Measurements from ENCODE around the gene FKTN. TPM values are rescaled to one million over a fixed set of nuclear protein-coding genes. Genes with fewer than 3 reads are reported as not detected.

The FKTN gene
- total and polyA plus RNA-seq, 5 donors from 2014 or later, result 1.2 to 10.0 (median 2.0) TPM

DNA sequence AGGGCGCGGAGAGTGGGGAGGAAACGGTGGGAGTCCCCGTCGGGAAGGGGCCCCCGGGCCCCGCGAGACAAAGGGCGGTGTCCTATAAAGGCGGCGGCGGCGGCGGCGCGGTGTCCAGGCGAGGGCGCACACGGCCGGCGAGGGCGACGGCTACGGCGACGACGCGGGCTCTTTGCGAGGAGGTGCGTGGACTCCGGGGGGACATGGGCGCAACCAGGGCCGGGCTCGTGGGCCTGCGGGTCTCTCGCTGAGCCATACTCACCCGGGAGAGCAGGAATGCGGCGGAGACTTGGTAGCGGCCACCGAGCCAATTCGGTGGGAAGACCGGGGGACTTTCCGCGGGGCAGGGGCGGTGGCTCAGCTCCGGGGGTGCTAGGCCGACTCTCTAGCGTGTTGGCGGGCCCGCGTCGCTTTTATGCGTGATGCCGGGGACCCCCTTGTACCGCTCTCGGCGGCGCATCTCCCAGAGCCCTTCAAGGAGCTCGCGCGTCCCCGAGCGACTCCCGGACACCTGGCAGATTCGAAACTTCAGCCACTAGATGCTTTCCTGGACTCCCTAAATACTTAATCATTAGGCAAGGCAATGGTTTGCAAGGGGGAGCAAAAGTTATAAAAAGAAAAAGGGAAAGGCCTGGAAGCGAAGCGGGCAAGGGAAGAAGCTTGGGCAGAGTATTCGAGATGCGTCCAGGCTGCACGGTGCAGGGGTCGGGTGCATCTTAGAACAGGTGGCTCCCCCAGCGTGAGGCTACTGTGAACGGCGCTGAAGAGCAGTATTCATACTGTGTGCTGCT lies 98.4 kb downstream of the FKTN start:
- Mint-ChIP-seq H3K27ac (no peak overlapping the region), H3K4me3 (peak overlapping the region in 2 of 4 donors; percentile 65 to 70), H3K4me1 (peaks cover 0 to 12% (median 2%) of the 10 kb centered on the region in 4 donors), H3K36me3 (no peaks in the 10 kb centered on the region), H3K27me3 (peaks cover 41% of the 10 kb centered on the region), H3K9me3 (no peaks in the 10 kb centered on the region)
- H3K27ac ChIP-seq (ENCODE audit: insufficient read depth, low read length, poor library complexity, severe bottlenecking), result no peak overlapping the region
- peaks cover 9% of the 10 kb centered on the region for H3K4me1 ChIP-seq (ENCODE audit: control insufficient read depth, insufficient read depth, low read length, poor library complexity, severe bottlenecking)
- peak overlapping the region; percentile 19 for H3K4me3 ChIP-seq (ENCODE audit: low read depth, low read length)
- peaks cover 24% of the 10 kb centered on the region for H3K27me3 ChIP-seq (ENCODE audit: control insufficient read depth, insufficient read depth, low read length)
- H3K9me3 ChIP-seq (ENCODE audit: control insufficient read depth in 2 of 2, low read length in 2 of 2), result no peaks in the 10 kb centered on the region
- peak in 1 of 3 donors; percentile 2 for DNase-seq
- peak in 1 of 2 donors; percentile 48 for ATAC-seq (ENCODE audit: low read depth in 2 of 2)
- no peaks in the 10 kb centered on the region for H3K36me3 ChIP-seq (ENCODE audit: control insufficient read depth, insufficient read depth, low read length)

DNA sequence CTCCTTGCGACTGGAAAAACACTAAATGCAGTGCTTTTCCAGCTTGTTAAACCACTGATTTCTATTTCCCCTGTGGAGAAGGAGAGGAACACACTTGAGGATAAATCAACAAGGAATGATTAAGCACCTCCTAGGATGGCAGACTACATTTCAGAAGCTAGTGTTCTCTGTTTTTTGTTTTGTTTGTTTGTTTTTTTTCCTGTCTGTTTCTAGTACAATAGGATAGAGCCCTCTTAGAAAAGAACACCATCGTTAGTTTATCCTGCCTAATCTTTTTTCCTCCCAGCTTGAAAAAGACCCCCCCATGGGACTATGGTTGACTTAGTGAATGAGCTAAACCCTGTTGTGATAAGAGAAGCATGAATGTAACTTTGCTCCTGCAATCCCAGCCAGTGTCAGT lies 100.4 kb downstream of the FKTN start:
- Histone ChIP-seq H3K36me3 (ENCODE audit: control insufficient read depth, insufficient read depth, low read length) (no peaks in the 10 kb centered on the region), H3K27ac (ENCODE audit: insufficient read depth, low read length, poor library complexity, severe bottlenecking) (no peak overlapping the region), H3K4me3 (ENCODE audit: low read depth, low read length) (no peak overlapping the region), H3K9me3 (ENCODE audit: control insufficient read depth in 2 of 2, low read length in 2 of 2) (no peaks in the 10 kb centered on the region), H3K27me3 (ENCODE audit: control insufficient read depth, insufficient read depth, low read length) (peaks cover 24% of the 10 kb centered on the region), H3K4me1 (ENCODE audit: control insufficient read depth, insufficient read depth, low read length, poor library complexity, severe bottlenecking) (peaks cover 9% of the 10 kb centered on the region)
- Mint-ChIP-seq H3K4me3 (no peak overlapping the region), H3K27me3 (peaks cover 38% of the 10 kb centered on the region), H3K27ac (no peak overlapping the region), H3K9me3 (no peaks in the 10 kb centered on the region), H3K36me3 (no peaks in the 10 kb centered on the region), H3K4me1 (peaks cover 0 to 12% (median 2%) of the 10 kb centered on the region in 4 donors)
- no peak for ATAC-seq (ENCODE audit: low read depth in 2 of 2)
- DNase-seq, result no peak

DNA sequence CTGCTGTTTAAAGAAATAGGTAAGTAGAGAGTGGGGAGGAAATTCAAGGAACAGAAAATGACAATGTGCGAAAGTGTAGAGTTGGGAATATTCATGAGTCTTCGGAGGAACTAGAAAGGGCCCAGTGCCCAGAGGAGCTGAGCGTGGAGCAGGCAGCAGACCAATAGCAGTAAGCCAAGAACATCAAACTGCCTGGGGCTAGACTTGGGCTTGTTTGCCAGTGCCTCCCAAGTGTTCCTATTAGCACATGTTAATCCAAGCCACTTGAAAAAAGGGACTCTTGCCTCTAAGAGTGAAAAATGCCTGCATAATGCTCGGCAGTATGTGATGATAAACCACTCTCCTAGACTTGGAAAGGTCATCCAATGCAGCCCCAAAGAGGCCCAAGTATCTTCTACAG lies 103.1 kb downstream of the FKTN start:
- no peak for ATAC-seq (ENCODE audit: low read depth in 2 of 2)
- Histone ChIP-seq H3K4me1 (ENCODE audit: control insufficient read depth, insufficient read depth, low read length, poor library complexity, severe bottlenecking) (peaks cover 7% of the 10 kb centered on the region), H3K27me3 (ENCODE audit: control insufficient read depth, insufficient read depth, low read length) (peaks cover 17% of the 10 kb centered on the region), H3K27ac (ENCODE audit: insufficient read depth, low read length, poor library complexity, severe bottlenecking) (no peak overlapping the region), H3K9me3 (ENCODE audit: control insufficient read depth in 2 of 2, low read length in 2 of 2) (no peaks in the 10 kb centered on the region), H3K36me3 (ENCODE audit: control insufficient read depth, insufficient read depth, low read length) (no peaks in the 10 kb centered on the region), H3K4me3 (ENCODE audit: low read depth, low read length) (no peak overlapping the region)
- no peak overlapping the region for H3K27ac Mint-ChIP-seq
- H3K27me3 Mint-ChIP-seq, result peaks cover 23% of the 10 kb centered on the region
- DNase-seq, result no peak
- H3K4me1 Mint-ChIP-seq, result peaks cover 0 to 8% (median 2%) of the 10 kb centered on the region in 4 donors
- H3K36me3 Mint-ChIP-seq, result no peaks in the 10 kb centered on the region
- no peaks in the 10 kb centered on the region for H3K9me3 Mint-ChIP-seq
- H3K4me3 Mint-ChIP-seq, result no peak overlapping the region

DNA sequence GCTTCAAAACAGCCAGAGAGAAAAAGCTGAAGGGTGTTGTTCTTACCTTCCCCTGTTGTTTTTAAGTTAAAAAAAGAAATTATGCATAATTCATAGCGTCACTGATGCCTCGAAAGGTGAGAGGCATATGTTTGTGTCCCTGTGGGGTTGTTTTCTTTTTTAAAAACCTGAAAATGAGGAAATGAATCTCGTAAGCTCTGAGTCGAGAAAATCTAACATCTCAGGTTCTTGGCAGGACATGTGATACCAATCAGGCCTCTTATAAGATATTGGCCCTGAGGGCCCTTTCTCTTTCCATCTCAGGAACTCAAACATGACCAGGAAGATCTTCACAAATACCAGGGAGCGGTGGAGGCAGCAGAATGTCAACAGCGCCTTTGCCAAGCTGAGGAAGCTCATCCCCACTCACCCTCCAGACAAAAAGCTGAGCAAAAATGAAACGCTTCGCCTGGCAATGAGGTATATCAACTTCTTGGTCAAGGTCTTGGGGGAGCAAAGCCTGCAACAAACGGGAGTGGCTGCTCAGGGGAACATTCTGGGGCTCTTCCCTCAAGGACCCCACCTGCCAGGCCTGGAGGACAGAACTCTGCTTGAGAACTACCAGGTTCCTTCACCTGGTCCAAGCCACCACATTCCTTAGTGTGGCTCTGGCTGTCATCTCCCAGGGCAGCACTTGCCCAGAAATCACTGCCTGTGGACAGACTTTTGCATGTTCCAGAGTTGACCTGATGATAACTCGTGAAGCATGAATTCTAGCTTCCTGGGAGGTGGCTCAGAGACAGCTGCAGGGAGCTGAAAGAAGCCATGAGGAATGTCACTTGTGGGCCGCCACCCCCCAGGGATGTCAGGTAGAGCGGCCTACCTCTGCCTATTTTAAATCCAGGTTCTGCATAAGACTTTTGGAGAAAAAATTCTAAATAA lies 104.5 kb downstream of the FKTN start, which contains the start of gene TAL2:
TAL2 (plus strand) TSS at position 274 of the 921 bp plus-strand sequence; CDS start at position 314, 40 bp downstream.
- no peak for DNase-seq
- H3K9me3 Mint-ChIP-seq, result no peaks in the 10 kb centered on the region
- no peak within 1 kb of the TSS for H3K27ac Mint-ChIP-seq
- H3K9me3 ChIP-seq (ENCODE audit: control insufficient read depth in 2 of 2, low read length in 2 of 2), result no peaks in the 10 kb centered on the region
- no peak within 1 kb of the TSS for H3K4me3 Mint-ChIP-seq
- no peaks in the 10 kb centered on the region for H3K36me3 ChIP-seq (ENCODE audit: control insufficient read depth, insufficient read depth, low read length)
- H3K27me3 ChIP-seq (ENCODE audit: control insufficient read depth, insufficient read depth, low read length), result peaks cover 9% of the 10 kb centered on the region
- no peaks in the 10 kb centered on the region for H3K4me1 Mint-ChIP-seq
- H3K4me3 ChIP-seq (ENCODE audit: low read depth, low read length), result no peak within 1 kb of the TSS
- H3K36me3 Mint-ChIP-seq, result no peaks in the 10 kb centered on the region
- H3K27ac ChIP-seq (ENCODE audit: insufficient read depth, low read length, poor library complexity, severe bottlenecking), result no peak within 1 kb of the TSS
- ATAC-seq (ENCODE audit: low read depth in 2 of 2), result no peak
- H3K27me3 Mint-ChIP-seq, result peaks cover 12% of the 10 kb centered on the region
- H3K4me1 ChIP-seq (ENCODE audit: control insufficient read depth, insufficient read depth, low read length, poor library complexity, severe bottlenecking), result no peaks in the 10 kb centered on the region

DNA sequence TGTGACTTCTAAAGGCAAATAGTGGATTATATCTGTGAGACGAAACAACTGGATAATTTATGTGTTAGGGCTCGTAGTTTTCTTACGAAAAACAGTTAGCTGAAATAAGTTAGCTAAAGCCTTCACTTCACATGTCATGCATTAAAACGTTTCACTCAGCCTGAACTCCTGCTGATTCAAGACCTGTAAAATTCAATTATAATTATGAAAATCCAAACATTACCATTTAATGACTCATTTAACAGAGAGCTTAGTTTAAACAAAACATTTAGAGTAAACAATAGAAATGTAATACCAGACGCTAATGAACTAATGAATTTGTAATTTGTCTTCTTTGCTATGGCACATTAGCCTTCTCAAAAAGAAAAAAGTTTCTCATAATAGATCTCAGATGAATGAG lies 106.0 kb downstream of the FKTN start:
- no peak overlapping the region for H3K4me3 Mint-ChIP-seq
- peaks cover 12% of the 10 kb centered on the region for H3K27me3 Mint-ChIP-seq
- no peaks in the 10 kb centered on the region for H3K9me3 ChIP-seq (ENCODE audit: control insufficient read depth in 2 of 2, low read length in 2 of 2)
- no peaks in the 10 kb centered on the region for H3K4me1 Mint-ChIP-seq
- H3K4me1 ChIP-seq (ENCODE audit: control insufficient read depth, insufficient read depth, low read length, poor library complexity, severe bottlenecking), result no peaks in the 10 kb centered on the region
- no peaks in the 10 kb centered on the region for H3K9me3 Mint-ChIP-seq
- no peak overlapping the region for H3K27ac Mint-ChIP-seq
- H3K4me3 ChIP-seq (ENCODE audit: low read depth, low read length), result no peak overlapping the region
- H3K27me3 ChIP-seq (ENCODE audit: control insufficient read depth, insufficient read depth, low read length), result no peaks in the 10 kb centered on the region
- H3K36me3 Mint-ChIP-seq, result no peaks in the 10 kb centered on the region
- DNase-seq (no peak), ATAC-seq (ENCODE audit: low read depth in 2 of 2) (no peak)
- H3K27ac ChIP-seq (ENCODE audit: insufficient read depth, low read length, poor library complexity, severe bottlenecking), result no peak overlapping the region
- H3K36me3 ChIP-seq (ENCODE audit: control insufficient read depth, insufficient read depth, low read length), result no peaks in the 10 kb centered on the region

DNA sequence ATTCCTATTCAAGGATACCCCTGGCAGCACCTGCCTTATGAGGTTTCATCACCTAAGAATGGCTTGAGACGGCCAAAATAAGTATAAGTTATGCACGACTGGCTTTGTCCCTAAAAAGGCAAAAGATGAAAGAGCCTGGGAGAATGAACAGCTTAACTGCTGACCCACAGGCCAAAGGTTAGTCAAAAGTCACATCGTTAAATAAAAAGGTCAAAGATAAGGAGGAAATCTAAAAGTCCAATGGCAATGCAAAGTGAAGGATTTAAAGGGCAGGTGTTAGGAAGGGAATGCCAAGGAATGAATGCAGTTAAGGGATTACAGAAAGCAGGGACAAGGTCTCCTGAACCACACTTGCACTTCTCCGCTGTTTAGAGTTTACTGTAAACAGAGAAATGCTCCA lies 109.9 kb downstream of the FKTN start:
- Histone ChIP-seq H3K27ac (ENCODE audit: insufficient read depth, low read length, poor library complexity, severe bottlenecking) (no peak overlapping the region), H3K36me3 (ENCODE audit: control insufficient read depth, insufficient read depth, low read length) (no peaks in the 10 kb centered on the region), H3K9me3 (ENCODE audit: control insufficient read depth in 2 of 2, low read length in 2 of 2) (no peaks in the 10 kb centered on the region), H3K4me3 (ENCODE audit: low read depth, low read length) (no peak overlapping the region), H3K4me1 (ENCODE audit: control insufficient read depth, insufficient read depth, low read length, poor library complexity, severe bottlenecking) (no peaks in the 10 kb centered on the region), H3K27me3 (ENCODE audit: control insufficient read depth, insufficient read depth, low read length) (peaks cover 3% of the 10 kb centered on the region)
- H3K27me3 Mint-ChIP-seq, result peaks cover 7% of the 10 kb centered on the region
- no peak for DNase-seq
- no peaks in the 10 kb centered on the region for H3K9me3 Mint-ChIP-seq
- no peak overlapping the region for H3K27ac Mint-ChIP-seq
- ATAC-seq (ENCODE audit: low read depth in 2 of 2), result no peak
- H3K4me3 Mint-ChIP-seq, result no peak overlapping the region
- H3K36me3 Mint-ChIP-seq, result no peaks in the 10 kb centered on the region
- H3K4me1 Mint-ChIP-seq, result peaks cover 0 to 3% (median 0%) of the 10 kb centered on the region in 4 donors

DNA sequence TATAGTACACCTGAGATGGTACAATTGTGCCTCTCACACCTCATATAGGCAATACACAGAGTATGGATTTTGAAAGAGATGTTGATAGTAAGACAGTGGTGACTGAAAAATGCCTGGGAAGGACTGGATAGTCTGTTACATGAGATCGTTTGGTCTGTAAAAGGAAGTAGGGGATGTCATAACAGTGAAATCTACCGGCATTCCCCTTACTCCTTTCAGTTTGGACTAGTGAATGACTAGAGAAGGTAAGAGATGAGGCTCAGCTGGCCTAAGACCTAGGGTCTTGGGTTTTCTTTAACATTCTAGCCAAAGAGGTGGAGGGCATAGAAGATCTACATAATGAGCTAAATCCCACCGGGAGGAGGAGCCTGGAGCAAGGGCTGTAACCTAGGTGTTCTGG lies 112.4 kb downstream of the FKTN start:
- Histone ChIP-seq H3K27ac (ENCODE audit: insufficient read depth, low read length, poor library complexity, severe bottlenecking) (no peak overlapping the region), H3K4me3 (ENCODE audit: low read depth, low read length) (no peak overlapping the region), H3K4me1 (ENCODE audit: control insufficient read depth, insufficient read depth, low read length, poor library complexity, severe bottlenecking) (no peaks in the 10 kb centered on the region), H3K36me3 (ENCODE audit: control insufficient read depth, insufficient read depth, low read length) (no peaks in the 10 kb centered on the region), H3K9me3 (ENCODE audit: control insufficient read depth in 2 of 2, low read length in 2 of 2) (no peaks in the 10 kb centered on the region), H3K27me3 (ENCODE audit: control insufficient read depth, insufficient read depth, low read length) (peaks cover 3% of the 10 kb centered on the region)
- Mint-ChIP-seq H3K4me1 (peaks cover 0 to 6% (median 0%) of the 10 kb centered on the region in 4 donors), H3K9me3 (no peaks in the 10 kb centered on the region), H3K4me3 (no peak overlapping the region), H3K27me3 (peaks cover 17% of the 10 kb centered on the region), H3K36me3 (no peaks in the 10 kb centered on the region), H3K27ac (no peak overlapping the region)
- ATAC-seq (ENCODE audit: low read depth in 2 of 2) (no peak), DNase-seq (no peak)

Measured in CD4-positive, CD25-positive, alpha-beta regulatory T cell (primary cell).